ENCODE measurements around the gene ROS1.

- TF ChIP-seq CTCF (IDR thresholded peaks at IDR 0.05) (no peak), POLR2A (IDR thresholded peaks at IDR 0.05) (no peak)
These were observed 150.5 kb downstream of the ROS1 start for GRCh38 chr6:117275205-117275604.

All from right lobe of liver (tissue), 4 donors.